Activated CD4-positive, alpha-beta T cell treated with anti-CD3 and anti-CD28 coated beads for 48 hours (primary cell): Measurements from ENCODE around the gene CELF3.
A peak's percentile ranks its signal among the peaks of the same experiment; 100 is the strongest.
"Not testable (repeated sequence)": the region's sequence is repeated elsewhere in the genome, so short reads cannot be mapped to it uniquely, and the experiment has no call there.

Experiments used
- DNase-seq: peaks from one replicate; pipeline ENCODE4 v3.0.0-alpha.2; 2020

Gene CELF3

GRCh38 chr1:151716771-151717631 lies at the start of gene CELF3:
TSS of gene CELF3 (minus strand) at chr1:151716803. CDS start at chr1:151716020, 783 bp downstream.
- DNase-seq = peak; percentile 21

DNA sequence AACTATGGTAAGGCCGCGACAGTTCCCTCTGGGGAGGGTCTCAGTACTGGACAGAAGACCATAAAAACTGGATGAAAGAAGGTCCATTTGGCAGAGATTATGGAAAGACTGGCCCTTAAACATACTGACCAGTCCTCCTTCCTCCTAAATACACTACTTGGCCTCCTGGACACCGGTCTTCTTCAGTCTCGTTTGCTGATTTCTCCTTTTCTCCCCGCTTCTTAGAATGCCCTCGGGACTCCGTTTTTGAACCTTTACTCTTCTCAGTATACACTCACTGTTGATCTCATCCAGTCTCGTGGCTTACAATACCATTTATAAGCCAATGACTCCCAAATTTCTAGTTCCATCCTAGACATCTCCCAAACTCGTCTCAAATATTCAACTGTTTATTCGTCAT lies 47.4 kb upstream of the CELF3 start:
- DNase-seq = no peak

GRCh38 chr1:151762941-151763921 lies 46.6 kb upstream of the CELF3 start, which contains the start of gene MRPL9:
TSS of gene MRPL9 (minus strand) at chr1:151763496. CDS start at chr1:151763479, 17 bp downstream.
- DNase-seq = peak; percentile 92

DNA sequence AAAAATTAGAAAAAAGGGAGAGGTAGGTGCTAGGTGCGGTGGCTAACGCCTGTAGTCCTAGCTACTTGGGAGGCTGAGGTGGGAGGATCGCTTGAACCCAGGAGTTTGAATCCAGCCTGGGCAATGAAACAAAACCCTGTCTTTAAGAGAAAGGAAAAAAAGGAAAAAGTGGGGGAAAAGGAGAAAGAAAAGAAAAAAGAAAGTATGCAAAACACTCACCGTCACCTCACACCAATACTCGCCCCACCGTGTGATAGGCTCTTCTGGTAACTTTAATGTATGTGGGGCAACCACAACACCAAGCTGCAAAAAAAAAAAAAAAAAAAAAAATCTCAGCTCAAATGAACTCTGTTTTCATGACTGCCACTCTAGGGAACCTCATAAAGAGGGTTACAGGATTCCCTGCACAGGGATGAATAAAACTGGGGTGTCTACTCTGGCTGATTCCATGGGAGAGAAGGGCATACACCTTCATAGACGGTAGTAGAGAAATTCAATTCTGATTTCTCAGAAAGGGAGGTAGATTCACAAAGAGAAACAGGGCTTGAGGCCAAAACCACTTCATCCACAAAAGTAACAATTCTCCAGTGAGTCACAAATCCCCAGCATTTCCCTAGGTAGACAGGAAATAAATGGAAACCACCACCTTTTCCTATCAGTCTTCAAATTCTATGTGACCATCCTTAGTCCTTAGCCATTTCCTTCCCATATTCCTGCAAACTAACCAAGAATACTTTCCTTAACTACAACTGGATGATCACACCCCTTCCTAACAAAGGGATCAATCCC lies 44.2 kb upstream of the CELF3 start:
- no peak for DNase-seq

DNA sequence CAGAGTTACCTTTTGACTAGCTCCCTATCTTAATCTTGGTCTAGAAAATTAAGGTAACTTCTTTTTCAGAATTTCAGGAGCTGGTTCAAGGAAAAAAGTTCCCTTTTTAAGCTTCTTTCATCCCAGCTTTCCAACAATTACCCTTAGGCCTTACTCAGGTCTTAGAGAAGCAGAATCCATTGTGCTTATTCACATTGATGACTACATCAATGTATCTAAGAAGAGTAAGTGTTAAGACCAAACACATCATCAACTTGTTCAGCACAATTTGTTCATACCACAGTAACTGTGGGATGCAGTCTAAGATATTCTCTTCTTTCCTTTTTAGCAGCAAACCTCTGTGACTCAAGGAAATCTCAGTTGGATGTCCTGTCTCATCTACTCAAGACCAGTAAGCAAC lies 42.6 kb upstream of the CELF3 start:
- DNase-seq = no peak

DNA sequence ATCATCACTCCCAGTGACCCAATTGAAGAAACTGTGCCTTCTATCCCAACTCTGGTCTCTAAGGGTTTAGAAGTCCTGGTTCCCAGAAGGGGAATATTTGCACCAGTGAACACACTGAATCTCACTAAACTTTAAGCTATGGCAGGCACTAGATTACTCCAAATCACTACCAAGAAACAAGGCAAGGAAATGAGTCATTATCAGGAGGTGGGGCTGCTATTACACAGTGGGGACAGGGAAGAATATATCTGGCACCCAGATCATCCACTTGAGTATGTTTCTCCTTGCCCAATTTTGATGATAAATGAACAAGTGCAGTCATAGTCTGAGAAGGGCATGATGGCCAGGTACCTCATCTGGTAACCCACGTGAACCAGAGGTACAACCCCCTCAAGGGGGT lies 39.7 kb upstream of the CELF3 start:
- DNase-seq = no peak

DNA sequence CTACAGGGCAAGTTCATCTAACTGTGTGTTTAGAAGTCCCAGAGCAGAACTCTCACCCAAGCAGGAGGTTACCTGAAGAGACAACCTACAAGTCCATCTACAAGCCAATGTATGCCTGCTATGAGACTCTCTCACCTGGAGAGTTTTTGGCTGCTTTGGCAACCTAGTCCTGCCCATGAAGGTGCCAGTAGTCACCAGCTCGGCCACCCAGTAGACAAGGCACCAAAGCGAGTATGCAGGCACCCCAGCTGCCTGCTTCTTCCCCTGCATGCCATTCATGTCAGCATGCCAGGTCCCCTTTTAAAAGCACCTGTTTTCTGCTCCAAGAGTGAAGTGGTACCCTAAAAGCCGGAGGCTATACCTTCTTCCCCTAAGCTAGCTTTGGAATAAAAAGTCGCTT lies 24.9 kb upstream of the CELF3 start:
- DNase-seq = no peak

- no peak for DNase-seq
Measured at GRCh38 chr1:151739590-151740355, 23.2 kb upstream of the CELF3 start.

DNA sequence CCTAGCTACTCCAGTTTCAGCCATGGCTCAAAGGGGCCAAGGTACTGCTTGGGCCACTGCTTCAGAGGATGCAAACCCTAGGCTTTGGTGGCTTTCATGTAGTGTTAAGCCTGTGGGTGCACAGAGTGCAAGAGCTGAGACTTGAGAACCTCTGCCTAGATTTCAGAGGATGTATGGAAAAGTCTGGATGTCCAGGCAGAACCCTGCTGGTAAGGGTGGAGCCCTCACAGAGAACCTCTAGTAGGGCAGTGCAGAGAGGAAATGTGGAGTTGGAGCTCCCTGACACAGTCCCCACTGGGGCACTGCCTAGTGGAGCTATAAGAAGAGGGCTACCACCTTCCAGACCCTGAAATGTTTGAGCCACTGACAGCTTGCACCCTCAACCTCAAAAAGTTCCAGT lies 20.9 kb upstream of the CELF3 start:
- no peak for DNase-seq

DNA sequence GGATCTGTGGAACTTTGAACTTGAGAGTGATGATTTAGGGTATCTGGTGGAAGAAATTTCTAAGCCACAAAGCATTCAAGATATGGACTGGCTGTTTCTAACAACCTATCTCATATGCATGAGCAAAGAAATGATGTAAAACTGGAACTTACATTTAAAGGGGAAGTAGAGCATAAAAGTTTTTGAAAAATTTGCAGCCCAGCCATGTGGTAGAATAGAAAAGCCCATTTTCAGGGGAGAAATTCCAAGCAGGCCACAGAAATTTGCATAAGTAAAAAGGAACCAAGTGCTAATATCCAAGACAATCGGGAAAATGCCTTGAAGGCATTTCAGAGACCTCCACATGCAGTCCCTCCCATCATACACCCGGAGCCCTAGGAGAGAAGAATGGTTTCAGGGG lies 20.4 kb upstream of the CELF3 start:
- DNase-seq = no peak

- not testable (repeated sequence) for DNase-seq
Measured at GRCh38 chr1:151733995-151734394, 17.4 kb upstream of the CELF3 start.

GRCh38 chr1:151733126-151733525 lies 16.5 kb upstream of the CELF3 start:
- no peak for DNase-seq

DNA sequence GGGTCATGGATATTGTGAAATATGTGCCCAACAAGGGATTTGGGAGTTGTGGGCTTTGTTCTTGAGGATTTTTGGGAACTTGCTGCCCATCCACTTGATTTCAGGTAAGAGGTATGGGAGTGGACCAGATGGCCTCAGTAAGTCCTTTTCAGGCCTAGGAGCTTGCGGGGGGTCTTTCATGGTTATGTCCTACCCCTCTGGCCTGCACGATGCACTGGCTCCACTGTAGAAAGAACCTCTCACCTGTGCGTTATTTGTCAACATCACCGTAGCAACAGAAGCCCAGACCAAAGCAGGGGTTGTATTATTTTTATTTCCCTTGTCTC lies 13.3 kb upstream of the CELF3 start:
- DNase-seq = no peak

GRCh38 chr1:151729157-151729965 lies 12.8 kb upstream of the CELF3 start:
- no peak for DNase-seq

GRCh38 chr1:151728151-151729054 lies 11.8 kb upstream of the CELF3 start:
- DNase-seq = no peak

DNA sequence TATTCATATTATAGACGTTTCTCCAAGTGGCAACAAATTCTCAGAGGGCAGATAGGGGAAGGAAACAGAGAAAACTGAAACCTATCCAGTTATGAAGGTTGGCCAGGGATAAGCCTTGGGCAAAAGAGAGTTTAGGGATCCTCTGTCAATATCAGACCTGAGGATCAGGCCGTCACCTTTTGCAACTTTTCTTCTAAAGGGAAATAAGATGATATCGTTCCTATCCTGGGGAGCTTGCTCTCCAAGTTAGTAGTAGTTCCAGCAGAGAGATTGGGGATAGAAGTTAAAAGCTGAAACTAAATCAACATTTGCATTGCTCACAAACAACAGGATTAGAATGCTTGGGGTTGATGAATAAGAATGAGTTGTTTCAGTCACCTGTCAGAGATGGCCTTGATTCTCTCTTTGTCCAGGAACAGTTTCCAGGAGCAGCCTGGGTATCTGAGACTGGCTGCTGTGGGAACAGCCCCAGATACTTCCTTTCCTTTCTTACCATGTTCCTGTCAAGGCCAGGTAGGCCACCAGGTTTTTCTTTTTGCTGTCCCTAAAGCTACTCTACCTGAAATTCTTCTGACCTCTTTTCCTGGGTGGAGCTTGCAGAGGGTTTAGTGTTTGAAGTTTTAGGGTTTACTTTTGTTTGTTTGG lies 7.2 kb upstream of the CELF3 start:
- DNase-seq = no peak

DNA sequence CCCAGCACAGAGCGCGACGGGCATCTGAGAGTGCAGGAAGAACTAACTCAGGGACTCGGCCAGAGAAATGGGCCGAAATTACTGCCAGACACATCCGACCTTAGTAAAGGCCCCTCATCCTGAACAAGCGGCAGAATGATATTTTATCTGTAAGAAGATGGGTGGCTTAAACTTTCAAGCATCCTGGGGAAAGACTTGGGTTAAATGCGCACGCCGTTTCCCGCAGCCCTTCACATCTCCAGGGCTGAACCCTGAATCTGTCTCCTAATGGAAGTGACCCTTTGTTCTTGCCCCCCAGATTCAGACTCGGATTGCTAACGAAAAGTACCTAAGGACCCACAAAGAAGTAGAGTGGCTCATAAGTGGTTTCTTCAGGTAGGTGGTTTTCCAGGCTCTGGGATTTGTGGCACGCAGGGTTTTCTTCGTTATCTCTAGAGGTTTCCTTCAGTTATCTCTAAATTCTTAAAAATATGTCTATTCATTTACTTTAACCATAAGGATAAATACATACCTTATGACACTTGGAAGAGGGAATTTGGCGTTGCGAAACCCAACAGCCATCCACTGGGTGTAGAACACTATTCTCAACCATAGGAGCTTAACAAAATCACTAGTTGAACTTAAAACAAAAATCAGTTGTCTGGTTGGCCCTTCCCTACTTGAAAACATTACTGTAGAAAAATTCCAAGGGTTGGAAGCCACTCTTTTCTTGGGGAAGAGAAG lies 5.3 kb upstream of the CELF3 start:
- no peak for DNase-seq

- peak; percentile 47 for DNase-seq
Measured at GRCh38 chr1:151720974-151721787, 4.6 kb upstream of the CELF3 start, which contains the start of gene RIIAD1. TSS of gene RIIAD1 (plus strand) at chr1:151721522. CDS start at chr1:151721537, 15 bp downstream.
